H9 (cell line): Measurements from ENCODE around the gene WDSUB1. TPM values are rescaled to one million over a fixed set of nuclear protein-coding genes. Genes with fewer than 3 reads are reported as not detected.

Experiments
- DNase-seq: peaks from one replicate; pipeline ENCODE4 v3.0.0-alpha.2; 2017
- H2AFZ ChIP-seq: one replicate; pipeline ENCODE4 v1.6.1; 2013; ENCODE audit warnings: mild to moderate bottlenecking, low read length, control low read depth, moderate library complexity
- H2AK5ac ChIP-seq: 2 replicates; pipeline ENCODE4 v1.6.1; 2013; ENCODE audit warnings: low read length, control low read depth, mixed read lengths; ENCODE audit not compliant: insufficient read length
- H2BK120ac ChIP-seq: one replicate; pipeline ENCODE4 v1.6.1; 2013; ENCODE audit warnings: low read depth, mild to moderate bottlenecking, low read length, control low read depth, inconsistent platforms; ENCODE audit not compliant: poor library complexity, severe bottlenecking
- H2BK12ac ChIP-seq: 2 replicates; pipeline ENCODE4 v1.6.1; 2013; ENCODE audit warnings: low read length, control low read depth, mixed read lengths, low read depth; ENCODE audit not compliant: insufficient read length
- H2BK15ac ChIP-seq: 2 replicates; pipeline ENCODE4 v1.6.1; 2013; ENCODE audit warnings: low read depth, low read length, control low read depth
- H2BK20ac ChIP-seq: one replicate; pipeline ENCODE4 v1.6.1; 2013; ENCODE audit warnings: low read depth, mild to moderate bottlenecking, low read length, control low read depth, inconsistent platforms; ENCODE audit not compliant: poor library complexity, severe bottlenecking
- H2BK5ac ChIP-seq: 2 replicates; pipeline ENCODE4 v1.6.1; 2013; ENCODE audit warnings: low read length, control low read depth, mixed read lengths; ENCODE audit not compliant: insufficient read length
- H3K14ac ChIP-seq: 2 replicates; pipeline ENCODE4 v1.6.1; 2013; ENCODE audit warnings: low read length, control low read depth; ENCODE audit not compliant: insufficient read depth
- H3K18ac ChIP-seq: 2 replicates; pipeline ENCODE4 v1.6.1; 2013; ENCODE audit warnings: low read depth, mild to moderate bottlenecking, mixed read lengths, low read length, control low read depth; ENCODE audit not compliant: insufficient read length
- H3K23ac ChIP-seq: 2 replicates; pipeline ENCODE4 v1.6.1; 2013; ENCODE audit warnings: low read length, control low read depth, mixed read lengths, low read depth; ENCODE audit not compliant: insufficient read length
- H3K23me2 ChIP-seq: 2 replicates; pipeline ENCODE4 v1.6.1; 2013; ENCODE audit warnings: low read depth, mild to moderate bottlenecking, mixed read lengths, low read length, control low read depth; ENCODE audit not compliant: insufficient read length, poor library complexity, severe bottlenecking
- H3K27ac ChIP-seq: 2 replicates; pipeline ENCODE4 v1.5.1; 2013; ENCODE audit warnings: low read length, control low read depth, mixed read lengths, low read depth; ENCODE audit not compliant: insufficient read length
- H3K27me3 ChIP-seq: 2 replicates; pipeline ENCODE4 v1.6.1; 2013; ENCODE audit warnings: low read length, control low read depth, inconsistent platforms; ENCODE audit not compliant: insufficient read depth
- H3K4ac ChIP-seq: 2 replicates; pipeline ENCODE4 v1.6.1; 2013; ENCODE audit warnings: low read depth, mild to moderate bottlenecking, control low read depth, inconsistent platforms, low read length, moderate library complexity
- H3K4me1 ChIP-seq: 2 replicates; pipeline ENCODE4 v1.6.1; 2013; ENCODE audit warnings: low read length, control low read depth, inconsistent platforms; ENCODE audit not compliant: insufficient read depth
- H3K4me2 ChIP-seq: 2 replicates; pipeline ENCODE4 v1.6.1; 2013; ENCODE audit warnings: low read length, control low read depth, mixed read lengths; ENCODE audit not compliant: insufficient read length, insufficient read depth
- H3K56ac ChIP-seq: 2 replicates; pipeline ENCODE4 v1.6.1; 2013; ENCODE audit warnings: low read depth, mild to moderate bottlenecking, mixed read lengths, low read length, control low read depth; ENCODE audit not compliant: insufficient read length
- H3K79me1 ChIP-seq: 2 replicates; pipeline ENCODE4 v1.6.1; 2013; ENCODE audit warnings: low read depth, mild to moderate bottlenecking, moderate library complexity, low read length, control low read depth, inconsistent platforms; ENCODE audit not compliant: insufficient read depth, poor library complexity, severe bottlenecking
- H3K79me2 ChIP-seq: 2 replicates; pipeline ENCODE4 v1.6.1; 2013; ENCODE audit warnings: low read length, control low read depth, inconsistent platforms; ENCODE audit not compliant: insufficient read depth
- H3K9ac ChIP-seq: 2 replicates; pipeline ENCODE4 v1.6.1; 2013; ENCODE audit warnings: low read length, control low read depth, mixed read lengths; ENCODE audit not compliant: insufficient read length; ENCODE audit errors: extremely low read depth
- H3K9me3 ChIP-seq: one replicate; pipeline ENCODE4 v1.6.1; 2013; ENCODE audit warnings: low read depth, low read length, inconsistent platforms; ENCODE audit not compliant: control insufficient read depth
- H3T11ph ChIP-seq: one replicate; pipeline ENCODE4 v1.6.1; 2013; ENCODE audit warnings: mild to moderate bottlenecking, low read length, control low read depth, inconsistent platforms
- H4K20me1 ChIP-seq: one replicate; pipeline ENCODE4 v1.6.1; 2013; ENCODE audit not compliant: control insufficient read depth, insufficient read length, insufficient read depth
- H4K5ac ChIP-seq: 2 replicates; pipeline ENCODE4 v1.6.1; 2013; ENCODE audit warnings: low read depth, mild to moderate bottlenecking, mixed read lengths, low read length, control low read depth; ENCODE audit not compliant: insufficient read length
- H4K8ac ChIP-seq: replicated peaks from 2 replicates; pipeline ENCODE4 v1.6.1; 2013; ENCODE audit warnings: low read length, control low read depth, mixed read lengths, low read depth; ENCODE audit not compliant: insufficient read length
- H4K91ac ChIP-seq: 2 replicates; pipeline ENCODE4 v1.6.1; 2013; ENCODE audit warnings: low read depth, mild to moderate bottlenecking, moderate library complexity, mixed read lengths, low read length, control low read depth; ENCODE audit not compliant: insufficient read length
- H3K27ac Mint-ChIP-seq, 3 experiments: 2 replicates in 2 of 3; 3 replicates in 1 of 3; pipeline ENCODE4 v1.8.0; 2020 to 2021; ENCODE audit warnings: mixed read lengths in 3 of 3, mild to moderate bottlenecking in 1 of 3, moderate library complexity in 1 of 3
- H3K27me3 Mint-ChIP-seq: 2 replicates; pipeline ENCODE4 v1.8.0; 2021; ENCODE audit warnings: low read depth, mild to moderate bottlenecking, moderate library complexity, mixed read lengths
- H3K36me3 Mint-ChIP-seq, 3 experiments: 2 replicates in 2 of 3; 3 replicates in 1 of 3; pipeline ENCODE4 v1.8.0; 2020 to 2021; ENCODE audit warnings: low read depth in 3 of 3, mixed read lengths in 3 of 3; ENCODE audit not compliant: insufficient read depth in 1 of 3
- H3K4me1 Mint-ChIP-seq, 2 experiments: 2 replicates each; pipeline ENCODE4 v1.8.0; 2020; ENCODE audit warnings: mixed read lengths in 2 of 2
- H3K4me3 Mint-ChIP-seq, 2 experiments: 2 replicates in 1 of 2; 3 replicates in 1 of 2; pipeline ENCODE4 v1.8.0; 2020 to 2021; ENCODE audit warnings: mild to moderate bottlenecking in 2 of 2, mixed read lengths in 2 of 2, moderate library complexity in 1 of 2
- H3K9me3 Mint-ChIP-seq, 2 experiments: 2 replicates in 1 of 2; 3 replicates in 1 of 2; pipeline ENCODE4 v1.8.0; 2020; ENCODE audit warnings: mild to moderate bottlenecking in 2 of 2, mixed read lengths in 2 of 2, moderate library complexity in 1 of 2
- CTCF ChIP-seq: fragments of 200-600 bp; sonication (generic); conservative IDR thresholded peaks from 3 replicates; pipeline ENCODE4 v1.8.0; 2021; ENCODE audit warnings: antibody characterized with exemption, mild to moderate bottlenecking
- WGBS: extraction: QIAGEN DNeasy Blood & Tissue Kit; methylation state at CpG from one replicate; pipeline ENCODE4 v1.1.7; 2013; ENCODE audit warnings: missing lambda C conversion rate, low lambda C conversion rate, mixed read lengths; ENCODE audit not compliant: insufficient read length; ENCODE audit errors: extremely low coverage; 5-methylcytosine and 5-hydroxymethylcytosine counted together
- total RNA-seq: library from RNA; stranded (reverse); gene quantifications from 2 replicates; pipeline ENCODE4 v1.2.1, GENCODE V29; 2021

The WDSUB1 gene
- total RNA-seq, 1 experiment from 2014 or later = 5.5 TPM

- H2BK12ac ChIP-seq = no peak overlapping the region
- H4K5ac ChIP-seq = no peak overlapping the region
- no peak for DNase-seq
- no CpG with 5 or more reads among the region's 6 CpGs for WGBS
- no peak overlapping the region for H3K23ac ChIP-seq
- H3T11ph ChIP-seq = no peak overlapping the region
- H3K79me2 ChIP-seq = no peaks in the 10 kb centered on the region
- H2AFZ ChIP-seq = no peak overlapping the region
- H3K18ac ChIP-seq = no peak overlapping the region
- H2BK5ac ChIP-seq = no peak overlapping the region
- H3K36me3 Mint-ChIP-seq = no peaks in the 10 kb centered on the region
- no peak overlapping the region for H2BK15ac ChIP-seq
- H3K27ac ChIP-seq = no peak overlapping the region
- no peak overlapping the region for H2BK120ac ChIP-seq
- H3K9ac ChIP-seq = no peak overlapping the region
- H3K4me3 Mint-ChIP-seq = no peak overlapping the region
- no peak overlapping the region for H4K91ac ChIP-seq
- H3K4me2 ChIP-seq = no peak overlapping the region
- H3K9me3 Mint-ChIP-seq = no peaks in the 10 kb centered on the region
- no peak overlapping the region for H3K14ac ChIP-seq
- H3K27me3 Mint-ChIP-seq = no peaks in the 10 kb centered on the region
- no peaks in the 10 kb centered on the region for H4K20me1 ChIP-seq
- H3K9me3 ChIP-seq = no peaks in the 10 kb centered on the region
- no peak overlapping the region for H2BK20ac ChIP-seq
- H3K4me1 Mint-ChIP-seq = peaks cover 7 to 8% of the 10 kb centered on the region in 2 experiments; a peak in 3 of 4 replicates
- H3K4ac ChIP-seq = no peak overlapping the region
- TF ChIP-seq CTCF = no peak
- H4K8ac ChIP-seq = no peak overlapping the region
- no peaks in the 10 kb centered on the region for H3K79me1 ChIP-seq
- H3K23me2 ChIP-seq = no peaks in the 10 kb centered on the region
- no peaks in the 10 kb centered on the region for H3K4me1 ChIP-seq
- H3K27me3 ChIP-seq = no peaks in the 10 kb centered on the region
- H3K56ac ChIP-seq = no peak overlapping the region
- no peak overlapping the region for H2AK5ac ChIP-seq
- H3K27ac Mint-ChIP-seq = no peak overlapping the region; a peak in 1 of 7 replicates
Measured at GRCh38 chr2:159187106-159187505, 99.4 kb downstream of the WDSUB1 start.
